CD4-positive, alpha-beta T cell (primary cell): ENCODE results near the gene FOXC2. TPM values are rescaled to one million over a fixed set of nuclear protein-coding genes. Genes with fewer than 3 reads are reported as not detected.

Experiments
- ATAC-seq: fragments of 200-7000 bp; cut with Tn5 transposase; one replicate; pipeline ENCODE4 v1.10.0; 2022; ENCODE audit warnings: mild to moderate bottlenecking; ENCODE audit not compliant: poor library complexity
- CTCF ChIA-PET: fragments of 350-600 bp; sonication (Branson Sonifier 250); formaldehyde crosslinking; loops from one replicate; lab custom pipeline; 2021; ENCODE audit warnings: antibody characterized with exemption, inconsistent platforms; lab: Charles Lee
- POLR2A ChIA-PET: fragments of 350-600 bp; sonication (Branson Sonifier 250); formaldehyde crosslinking; loops from one replicate; lab custom pipeline; 2021; ENCODE audit warnings: antibody characterized with exemption, inconsistent platforms; lab: Charles Lee
- DNase-seq, 14 experiments: peaks; one replicate each; pipeline ENCODE4 v3.0.0-alpha.2; 2013 to 2020; ENCODE audit warnings: mixed read lengths in 2 of 14
- H3K27ac ChIP-seq, 2 donors: one replicate each; pipeline versions ENCODE4 v1.5.1 to v1.7.0; 2013; ENCODE audit warnings: low read length in 2 of 2, low read depth in 1 of 2, mild to moderate bottlenecking in 1 of 2
- H3K27me3 ChIP-seq, 2 experiments: 1 replicate in 1 of 2; 2 replicates in 1 of 2; pipeline versions ENCODE4 v1.6.1 to v1.7.0; 2013; ENCODE audit warnings: low read length in 2 of 2, control low read depth in 1 of 2, mild to moderate bottlenecking in 1 of 2, moderate library complexity in 1 of 2; ENCODE audit not compliant: insufficient read depth in 2 of 2, control insufficient read depth in 1 of 2
- H3K36me3 ChIP-seq: one replicate; pipeline ENCODE4 v1.6.1; 2013; ENCODE audit warnings: low read length, control low read depth; ENCODE audit not compliant: insufficient read depth
- H3K4me1 ChIP-seq: one replicate; pipeline ENCODE4 v1.6.1; 2013; ENCODE audit warnings: low read length, control low read depth; ENCODE audit not compliant: insufficient read depth
- H3K4me3 ChIP-seq: one replicate; pipeline ENCODE4 v1.5.1; 2013; ENCODE audit warnings: mild to moderate bottlenecking, low read length, moderate library complexity
- H3K9me3 ChIP-seq, 2 experiments: 1 replicate in 1 of 2; 2 replicates in 1 of 2; pipeline versions ENCODE4 v1.6.1 to v1.7.0; 2013; ENCODE audit warnings: low read length in 2 of 2, mild to moderate bottlenecking in 2 of 2, control low read depth in 1 of 2, moderate library complexity in 1 of 2; ENCODE audit not compliant: control insufficient read depth in 1 of 2, insufficient read depth in 1 of 2
- H3K27ac Mint-ChIP-seq: one replicate; pipeline ENCODE4 v1.8.0; 2020; ENCODE audit warnings: mixed read lengths
- H3K27me3 Mint-ChIP-seq: one replicate; pipeline ENCODE4 v1.8.0; 2021; ENCODE audit warnings: mixed read lengths
- H3K36me3 Mint-ChIP-seq: one replicate; pipeline ENCODE4 v1.8.0; 2021; ENCODE audit warnings: low read depth, mixed read lengths
- H3K4me1 Mint-ChIP-seq: one replicate; pipeline ENCODE4 v1.8.0; 2021; ENCODE audit warnings: low read depth, mixed read lengths
- H3K4me3 Mint-ChIP-seq: one replicate; pipeline ENCODE4 v1.8.0; 2020; ENCODE audit warnings: mild to moderate bottlenecking, mixed read lengths
- H3K9me3 Mint-ChIP-seq: one replicate; pipeline ENCODE4 v1.8.0; 2020; ENCODE audit warnings: mixed read lengths
- intact Hi-C, 2 experiments: fragments of 100-400 bp; cut with DNase I in 1 of 2; cut with micrococcal nuclease in 1 of 2; formaldehyde crosslinking; loops; one replicate each; pipeline versions ENCODE4 v1.15.1 to v1.9.0; 2023 to 2025; cut with DNase I, micrococcal nuclease
- total RNA-seq, 174 experiments: library from RNA in 2 of 174; stranded (reverse) in 2 of 174; gene quantifications; one replicate each; pipeline ENCODE4 v1.2.3 and lab custom pipeline; 2021 to 2026
- TF ChIP-seq, protein P1 (sequence below): fragments of 200-600 bp; IDR thresholded peaks from one replicate; pipeline ENCODE4 v1.8.0; 2022; ENCODE audit warnings: antibody characterized with exemption, mild to moderate bottlenecking

FOXC2 gene
- total RNA-seq, 2 experiments from 2014 or later = 0.11 to 0.19 TPM

DNA sequence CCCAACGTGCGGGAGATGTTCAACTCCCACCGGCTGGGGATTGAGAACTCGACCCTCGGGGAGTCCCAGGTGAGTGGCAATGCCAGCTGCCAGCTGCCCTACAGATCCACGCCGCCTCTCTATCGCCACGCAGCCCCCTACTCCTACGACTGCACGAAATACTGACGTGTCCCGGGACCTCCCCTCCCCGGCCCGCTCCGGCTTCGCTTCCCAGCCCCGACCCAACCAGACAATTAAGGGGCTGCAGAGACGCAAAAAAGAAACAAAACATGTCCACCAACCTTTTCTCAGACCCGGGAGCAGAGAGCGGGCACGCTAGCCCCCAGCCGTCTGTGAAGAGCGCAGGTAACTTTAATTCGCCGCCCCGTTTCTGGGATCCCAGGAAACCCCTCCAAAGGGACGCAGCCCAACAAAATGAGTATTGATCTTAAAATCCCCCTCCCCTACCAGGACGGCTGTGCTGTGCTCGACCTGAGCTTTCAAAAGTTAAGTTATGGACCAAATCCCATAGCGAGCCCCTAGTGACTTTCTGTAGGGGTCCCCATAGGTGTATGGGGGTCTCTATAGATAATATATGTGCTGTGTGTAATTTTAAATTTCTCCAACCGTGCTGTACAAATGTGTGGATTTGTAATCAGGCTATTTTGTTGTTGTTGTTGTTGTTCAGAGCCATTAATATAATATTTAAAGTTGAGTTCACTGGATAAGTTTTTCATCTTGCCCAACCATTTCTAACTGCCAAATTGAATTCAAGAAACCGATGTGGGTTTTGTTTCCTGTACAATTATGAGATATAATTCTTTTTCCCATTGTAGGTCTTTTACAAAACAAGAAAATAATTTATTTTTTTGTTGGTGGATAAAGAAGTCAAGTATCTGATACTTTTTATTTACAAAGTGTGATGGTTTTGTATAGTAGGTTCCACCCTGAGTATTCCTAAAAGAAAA, 2.3 kb downstream of the FOXC2 start:
- Histone ChIP-seq H3K9me3 (peaks cover 0 to 7% of the 10 kb centered on the region in 2 experiments), H3K27ac (no peak overlapping the region), H3K4me1 (peaks cover 25% of the 10 kb centered on the region), H3K36me3 (no peaks in the 10 kb centered on the region), H3K27me3 (peaks cover 59 to 71% of the 10 kb centered on the region in 2 experiments), H3K4me3 (no peak overlapping the region)
- no peak overlapping the region for H3K27ac Mint-ChIP-seq
- ATAC-seq (no peak), DNase-seq (no peak)
- TF ChIP-seq, protein P1, sequence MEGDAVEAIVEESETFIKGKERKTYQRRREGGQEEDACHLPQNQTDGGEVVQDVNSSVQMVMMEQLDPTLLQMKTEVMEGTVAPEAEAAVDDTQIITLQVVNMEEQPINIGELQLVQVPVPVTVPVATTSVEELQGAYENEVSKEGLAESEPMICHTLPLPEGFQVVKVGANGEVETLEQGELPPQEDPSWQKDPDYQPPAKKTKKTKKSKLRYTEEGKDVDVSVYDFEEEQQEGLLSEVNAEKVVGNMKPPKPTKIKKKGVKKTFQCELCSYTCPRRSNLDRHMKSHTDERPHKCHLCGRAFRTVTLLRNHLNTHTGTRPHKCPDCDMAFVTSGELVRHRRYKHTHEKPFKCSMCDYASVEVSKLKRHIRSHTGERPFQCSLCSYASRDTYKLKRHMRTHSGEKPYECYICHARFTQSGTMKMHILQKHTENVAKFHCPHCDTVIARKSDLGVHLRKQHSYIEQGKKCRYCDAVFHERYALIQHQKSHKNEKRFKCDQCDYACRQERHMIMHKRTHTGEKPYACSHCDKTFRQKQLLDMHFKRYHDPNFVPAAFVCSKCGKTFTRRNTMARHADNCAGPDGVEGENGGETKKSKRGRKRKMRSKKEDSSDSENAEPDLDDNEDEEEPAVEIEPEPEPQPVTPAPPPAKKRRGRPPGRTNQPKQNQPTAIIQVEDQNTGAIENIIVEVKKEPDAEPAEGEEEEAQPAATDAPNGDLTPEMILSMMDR = no peak
- H3K36me3 Mint-ChIP-seq = no peaks in the 10 kb centered on the region
- intact Hi-C loops = no loop called here
- H3K9me3 Mint-ChIP-seq = no peaks in the 10 kb centered on the region
- H3K27me3 Mint-ChIP-seq = peaks cover 83% of the 10 kb centered on the region
- ChIA-PET CTCF (no interaction called here), POLR2A (no interaction called here)
- H3K4me1 Mint-ChIP-seq = peaks cover 18% of the 10 kb centered on the region
- peak overlapping the region; percentile 38 for H3K4me3 Mint-ChIP-seq

DNA sequence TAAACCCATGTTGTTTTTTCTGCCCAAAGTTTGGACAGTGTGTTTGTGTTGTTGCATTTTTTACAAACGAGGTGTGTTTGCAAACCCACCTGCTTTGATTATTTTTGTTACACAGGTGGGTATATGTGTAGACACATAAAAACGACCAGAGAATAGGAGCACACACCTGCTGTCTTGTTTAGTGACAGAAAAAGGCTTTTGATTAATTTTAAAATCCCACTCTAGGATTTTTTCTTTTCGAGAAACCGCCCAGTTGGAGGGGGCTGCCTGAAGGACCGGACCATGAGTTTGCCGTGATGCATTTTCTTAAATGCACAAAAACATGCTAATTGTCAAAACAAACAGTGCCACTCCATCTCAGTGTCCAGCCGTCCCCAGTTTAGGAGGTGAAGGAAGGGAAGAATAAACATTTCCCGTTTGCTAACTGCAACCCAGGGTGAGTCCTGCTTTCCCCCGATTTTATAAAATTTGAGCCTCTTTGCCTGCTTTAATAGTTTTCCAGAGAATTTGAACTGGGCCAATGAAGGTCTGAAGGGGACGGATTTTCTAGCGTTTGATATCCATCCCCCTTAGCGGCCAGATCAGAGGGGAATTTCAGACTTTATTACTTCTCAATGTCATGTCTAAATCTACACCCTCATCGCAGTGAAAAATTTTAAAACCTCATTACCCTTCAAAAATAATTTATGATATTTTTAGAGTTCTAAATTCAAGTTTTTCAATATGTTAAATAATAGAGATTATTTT, 3.2 kb downstream of the FOXC2 start:
- no peak overlapping the region for H3K27ac ChIP-seq
- H3K9me3 Mint-ChIP-seq = no peaks in the 10 kb centered on the region
- no peak overlapping the region for H3K4me3 Mint-ChIP-seq
- H3K9me3 ChIP-seq = peaks cover 0 to 7% of the 10 kb centered on the region in 2 experiments
- no peak overlapping the region for H3K27ac Mint-ChIP-seq
- ATAC-seq (no peak), DNase-seq (no peak)
- H3K4me1 ChIP-seq = peaks cover 20% of the 10 kb centered on the region
- no peaks in the 10 kb centered on the region for H3K36me3 ChIP-seq
- peaks cover 60 to 71% of the 10 kb centered on the region in 2 experiments for H3K27me3 ChIP-seq
- TF ChIP-seq, protein P1 = no peak
- H3K4me3 ChIP-seq = no peak overlapping the region
- H3K36me3 Mint-ChIP-seq = no peaks in the 10 kb centered on the region
- intact Hi-C loops = no loop called here
- POLR2A ChIA-PET = no interaction called here
- peaks cover 83% of the 10 kb centered on the region for H3K27me3 Mint-ChIP-seq
- H3K4me1 Mint-ChIP-seq = peaks cover 10% of the 10 kb centered on the region
- CTCF ChIA-PET = no interaction called here

DNA sequence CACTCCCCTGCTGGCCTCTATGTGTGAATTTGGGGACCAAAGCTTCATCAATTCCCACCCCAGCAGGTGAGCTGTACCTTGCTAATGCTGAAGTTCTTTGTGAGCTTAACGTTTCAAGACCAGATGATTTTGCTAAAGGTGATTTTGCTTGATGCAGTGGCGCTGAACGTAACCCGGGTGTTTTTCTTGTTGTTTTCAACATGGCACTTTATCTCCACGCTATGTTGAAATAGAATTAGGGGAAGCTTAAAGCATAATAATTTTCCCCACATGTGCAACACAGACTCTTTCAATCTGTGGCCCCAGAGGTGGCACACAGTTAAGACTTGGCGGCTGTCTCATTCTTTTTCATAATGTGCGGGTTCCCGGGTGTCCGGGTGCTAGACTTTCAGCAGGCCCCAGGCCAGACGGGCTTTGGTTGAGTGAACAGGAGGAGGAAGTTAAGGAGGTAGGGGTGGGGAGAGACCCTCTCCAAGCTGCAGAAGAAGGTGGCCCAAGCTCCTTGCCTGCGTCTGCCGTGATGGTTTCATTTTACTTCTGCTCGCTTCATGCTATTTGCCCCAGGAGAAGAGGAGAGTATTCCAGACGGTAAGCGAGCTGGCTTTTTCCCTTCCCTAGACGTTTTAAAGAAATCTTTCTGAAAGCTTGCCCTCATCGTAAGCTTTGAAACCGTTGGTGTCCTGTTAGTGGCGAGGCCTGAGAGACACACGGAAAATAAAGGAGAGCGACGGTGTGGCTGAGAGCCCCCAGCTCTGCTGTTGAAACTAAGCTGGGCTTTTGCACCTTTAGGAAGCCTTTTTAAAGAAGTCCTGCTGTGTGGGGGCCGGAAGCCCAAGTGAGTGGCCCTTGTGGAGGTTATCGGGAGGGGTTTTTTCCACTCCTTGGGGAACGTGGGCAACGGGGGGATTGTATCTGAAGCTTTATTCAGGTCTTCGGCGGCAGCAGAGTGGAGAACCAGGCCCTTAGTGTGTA, 4.2 kb downstream of the FOXC2 start:
- DNase-seq = no peak
- H3K4me1 Mint-ChIP-seq = peaks cover 7% of the 10 kb centered on the region
- H3K27me3 Mint-ChIP-seq = peaks cover 83% of the 10 kb centered on the region
- Histone ChIP-seq H3K9me3 (peaks cover 0 to 2% of the 10 kb centered on the region in 2 experiments), H3K27me3 (peaks cover 60 to 71% of the 10 kb centered on the region in 2 experiments), H3K4me1 (peaks cover 19% of the 10 kb centered on the region), H3K27ac (no peak overlapping the region), H3K4me3 (no peak overlapping the region), H3K36me3 (no peaks in the 10 kb centered on the region)
- intact Hi-C loops = no loop called here
- ChIA-PET CTCF (no interaction called here), POLR2A (no interaction called here)
- no peaks in the 10 kb centered on the region for H3K9me3 Mint-ChIP-seq
- H3K4me3 Mint-ChIP-seq = no peak overlapping the region
- no peak overlapping the region for H3K27ac Mint-ChIP-seq
- no peaks in the 10 kb centered on the region for H3K36me3 Mint-ChIP-seq
- ATAC-seq = no peak
- TF ChIP-seq, protein P1 = no peak
